Activated CD8-positive, alpha-beta memory T cell treated with anti-CD3 and anti-CD28 coated beads for 4 hours (primary cell): ENCODE data around the gene PABPC1L.

Experiments used
- DNase-seq, 2 donors: peaks; one replicate each; pipeline ENCODE4 v3.0.0-alpha.2; 2020; ENCODE audit warnings: low read depth in 2 of 2

PABPC1L gene

DNA sequence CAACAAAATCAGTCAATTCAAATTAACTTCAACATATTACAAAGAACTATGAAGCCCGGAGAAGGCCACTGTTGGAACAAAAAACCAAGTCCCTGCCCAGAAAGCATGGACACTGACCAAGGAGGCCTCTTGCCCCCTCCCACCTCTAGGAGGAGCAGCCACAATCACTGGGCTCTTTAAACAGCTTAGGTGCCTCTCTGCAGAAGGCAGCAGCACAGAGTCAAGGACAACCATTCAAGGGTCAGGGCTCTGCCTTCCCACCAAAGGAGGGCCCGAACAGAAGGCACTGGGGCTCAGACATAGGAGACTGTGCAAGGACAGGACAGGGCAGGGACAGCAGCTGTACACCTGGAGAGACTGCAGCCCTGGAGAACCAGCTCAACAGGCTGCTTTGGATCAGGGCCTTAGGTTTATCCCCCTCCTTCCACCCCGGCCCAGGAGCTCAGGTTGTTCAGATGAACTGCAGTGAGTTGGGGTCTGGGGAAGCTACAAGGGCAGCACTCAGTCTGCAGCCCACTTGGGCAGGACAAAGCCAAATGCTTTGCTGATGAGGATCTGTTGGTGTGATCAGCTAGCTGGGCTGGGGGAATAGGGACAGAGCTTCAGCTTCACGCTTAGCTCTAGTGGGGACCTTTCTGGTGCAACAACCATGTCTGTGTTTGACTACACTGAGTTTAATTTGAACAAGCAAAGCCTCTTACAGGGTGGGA is 32.6 kb downstream of the PABPC1L start:
- no peak for DNase-seq

DNA sequence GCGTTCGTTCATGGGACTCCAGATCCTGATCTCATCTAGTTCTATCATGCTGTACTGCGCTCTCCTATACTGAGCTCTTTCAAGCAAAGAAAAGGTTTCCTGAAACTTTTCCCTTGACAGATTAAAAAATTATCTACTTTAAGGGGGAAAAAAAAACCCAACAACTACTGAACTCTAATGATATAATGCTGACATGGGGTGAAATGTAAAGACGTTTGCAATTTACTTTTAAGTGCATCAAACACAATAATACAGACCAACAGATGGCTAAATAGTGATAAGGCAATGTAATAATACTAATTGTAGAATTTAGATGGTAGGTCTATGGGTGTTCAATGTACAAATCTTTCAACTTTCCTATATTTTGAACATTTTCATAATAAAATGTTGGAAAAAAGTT is 34.0 kb downstream of the PABPC1L start:
- no peak for DNase-seq

DNA sequence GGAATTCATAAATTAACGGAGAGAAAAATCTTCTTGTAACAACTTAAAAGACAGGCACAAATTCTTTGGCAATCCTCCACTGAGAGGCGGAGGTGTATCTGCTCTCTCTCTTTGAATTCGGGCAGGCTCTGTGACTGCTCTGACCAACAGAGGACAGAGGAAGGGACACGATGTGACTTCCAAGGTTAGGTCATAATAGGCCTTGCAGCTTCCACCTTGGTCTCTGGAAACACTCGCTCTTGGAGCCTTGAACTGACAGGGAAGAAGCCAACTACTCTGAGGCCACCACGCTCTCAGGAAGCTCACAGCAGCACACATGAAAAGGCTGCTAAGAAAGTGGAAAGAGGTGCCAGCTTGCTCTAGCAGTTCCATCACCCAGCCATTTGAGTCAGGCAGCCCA is 35.4 kb downstream of the PABPC1L start:
- DNase-seq: no peak

DNA sequence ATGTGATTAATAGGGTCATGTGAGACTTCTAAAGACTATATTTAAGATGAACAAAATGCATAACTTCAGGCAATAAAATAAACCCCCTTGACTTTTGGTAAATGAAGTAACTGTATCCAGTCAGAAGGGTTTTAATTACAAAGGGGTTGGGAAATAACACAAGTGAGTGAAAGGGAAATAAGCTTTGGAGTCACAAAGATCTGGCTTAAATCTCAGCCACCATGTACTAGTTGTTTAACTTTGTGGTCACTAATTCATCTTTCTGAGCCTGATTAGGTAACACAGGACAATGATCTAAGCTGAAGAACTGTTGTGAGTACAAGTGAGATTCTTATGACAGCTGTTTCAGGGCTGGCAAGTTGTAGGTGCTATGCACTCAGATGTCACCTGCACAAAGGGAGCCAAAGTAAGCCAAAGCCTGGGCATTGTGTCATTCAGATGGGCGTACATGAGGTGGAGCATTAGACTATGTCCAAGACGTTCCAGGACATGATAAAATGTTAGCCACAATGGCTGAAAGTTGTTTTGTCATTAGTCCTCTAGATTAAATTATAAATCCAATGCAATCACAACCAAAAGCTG is 36.5 kb downstream of the PABPC1L start:
- DNase-seq: no peak

DNA sequence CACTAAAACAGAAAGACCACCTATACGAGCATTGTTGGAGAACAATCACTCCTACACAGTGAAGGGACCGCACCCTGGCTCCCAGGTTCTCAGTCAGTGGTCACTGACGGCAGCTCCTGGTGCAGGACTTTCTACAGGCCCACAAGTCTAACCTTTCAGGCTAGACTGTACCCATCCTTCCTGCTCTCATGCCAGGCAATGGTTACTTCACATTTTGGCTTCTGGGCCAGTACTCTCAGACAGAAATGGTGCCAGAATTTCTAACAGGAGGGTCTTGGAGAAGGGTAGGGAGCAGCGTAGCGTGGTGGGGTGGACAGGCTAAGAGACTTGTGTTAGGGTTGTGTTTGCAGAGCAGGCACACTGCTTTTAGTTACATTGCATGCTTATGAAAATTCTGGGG is 38.2 kb downstream of the PABPC1L start:
- no peak for DNase-seq

DNA sequence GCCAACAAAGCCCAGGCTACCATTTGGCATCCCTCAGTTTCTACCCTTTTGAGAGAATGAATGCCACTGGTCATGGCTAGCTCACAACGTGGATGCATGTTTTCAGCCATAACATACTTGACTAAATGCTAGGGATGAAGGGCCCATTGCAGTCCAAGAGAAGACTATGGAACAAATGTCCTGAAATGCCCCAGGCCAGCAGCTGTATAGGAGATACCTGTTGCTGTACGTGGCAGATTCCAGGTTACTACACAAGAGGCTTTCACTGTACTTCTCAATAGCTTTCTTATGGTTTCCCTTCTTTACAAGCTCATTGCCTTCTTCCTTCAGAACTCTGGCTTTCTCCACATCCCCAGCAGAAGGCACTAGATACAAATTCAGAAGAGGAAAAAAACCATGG is 38.7 kb downstream of the PABPC1L start:
- no peak for DNase-seq

DNA sequence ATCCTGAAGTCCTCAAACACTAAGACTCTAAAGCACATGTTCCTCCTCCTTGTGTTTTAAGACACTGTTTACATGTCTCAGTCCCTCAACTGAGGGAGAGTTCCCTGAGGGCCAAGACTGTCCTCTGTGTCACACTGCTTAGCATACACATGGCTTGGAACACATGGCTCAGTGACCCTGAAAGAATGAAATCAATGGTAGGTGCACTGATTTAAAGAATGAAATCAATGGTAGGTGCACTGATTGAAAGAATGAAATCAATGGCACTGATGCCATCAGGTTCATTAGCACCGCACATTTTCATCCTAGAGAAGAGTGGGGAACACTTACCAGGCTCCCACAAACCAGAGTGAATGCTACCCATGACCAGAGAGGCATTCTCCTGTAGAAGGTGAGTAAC is 40.5 kb downstream of the PABPC1L start:
- no peak for DNase-seq

DNA sequence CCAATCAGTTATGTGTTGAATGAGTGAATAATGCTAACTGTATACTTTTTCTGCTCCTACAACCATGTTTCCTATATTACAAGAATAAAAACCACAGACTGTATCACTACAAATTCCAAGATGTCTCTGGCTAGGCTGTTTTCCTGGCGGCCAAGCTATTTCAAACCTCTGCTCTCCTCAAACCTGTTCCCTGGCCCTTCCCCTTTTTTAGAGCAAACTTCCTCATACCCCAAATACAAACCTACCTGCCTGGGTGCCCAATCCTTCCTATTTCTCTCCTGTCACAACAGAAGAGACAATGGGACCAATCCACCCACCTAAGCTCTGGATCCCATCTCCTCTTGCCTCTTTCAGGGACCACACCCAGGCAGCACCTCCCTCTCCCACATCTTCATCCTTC is 42.9 kb downstream of the PABPC1L start:
- DNase-seq: no peak

DNA sequence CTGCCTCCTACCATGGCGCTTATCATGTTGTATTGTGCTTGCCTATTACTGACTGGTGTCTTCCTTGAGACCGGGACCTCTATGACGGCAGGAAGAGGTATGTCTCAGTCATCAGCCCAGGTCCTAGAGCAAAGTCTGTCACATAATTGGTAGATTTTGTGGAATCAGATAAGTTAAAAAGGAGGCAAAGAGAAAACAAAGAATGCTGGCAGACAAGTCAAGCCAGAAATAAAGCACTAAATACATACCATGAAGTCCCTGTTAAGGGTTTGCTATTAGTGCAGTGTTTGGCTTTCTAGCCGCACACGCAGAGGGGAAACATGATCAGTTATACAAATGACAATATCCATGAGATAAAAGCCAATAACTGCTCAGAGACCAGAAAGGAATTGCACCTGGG is 44.4 kb downstream of the PABPC1L start:
- no peak for DNase-seq

DNA sequence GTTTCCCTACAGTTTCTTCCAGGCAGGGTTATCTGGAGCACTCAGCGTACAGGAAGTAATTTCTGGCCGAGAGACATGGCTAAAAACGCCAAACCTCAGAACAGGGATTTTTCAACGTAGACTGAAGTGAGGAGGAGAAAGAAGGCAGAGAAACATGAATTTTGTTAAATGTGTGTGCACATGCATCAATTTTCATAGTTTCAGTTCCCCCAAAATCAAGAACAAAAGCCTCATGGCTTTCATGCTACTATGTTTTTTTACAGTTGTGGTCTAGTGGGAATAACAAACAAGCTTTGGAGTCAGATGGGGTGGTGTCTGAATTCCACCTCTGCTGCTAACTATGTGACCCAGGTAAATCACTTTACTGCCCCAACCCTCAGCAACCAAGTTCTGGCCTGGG is 45.4 kb downstream of the PABPC1L start:
- no peak for DNase-seq

DNA sequence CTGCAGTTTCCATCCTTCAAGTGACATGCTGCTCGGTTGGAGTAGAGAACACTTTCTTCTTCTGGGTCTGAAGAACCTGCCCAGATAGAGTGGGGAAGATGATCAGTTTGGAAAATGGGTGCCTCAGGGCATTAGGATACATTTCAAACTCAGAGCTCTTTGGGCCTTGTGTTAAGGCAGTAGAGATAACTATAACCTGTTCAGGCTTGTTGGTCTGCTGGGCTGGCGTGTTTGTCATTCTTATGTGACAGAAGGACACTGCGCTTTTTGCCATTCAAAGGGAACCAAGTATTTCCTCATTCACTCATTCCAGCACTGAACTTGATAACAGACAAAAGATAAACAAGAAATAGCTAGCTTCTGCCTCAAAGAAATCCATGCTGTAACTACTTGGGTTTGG is 46.5 kb downstream of the PABPC1L start:
- no peak for DNase-seq

DNA sequence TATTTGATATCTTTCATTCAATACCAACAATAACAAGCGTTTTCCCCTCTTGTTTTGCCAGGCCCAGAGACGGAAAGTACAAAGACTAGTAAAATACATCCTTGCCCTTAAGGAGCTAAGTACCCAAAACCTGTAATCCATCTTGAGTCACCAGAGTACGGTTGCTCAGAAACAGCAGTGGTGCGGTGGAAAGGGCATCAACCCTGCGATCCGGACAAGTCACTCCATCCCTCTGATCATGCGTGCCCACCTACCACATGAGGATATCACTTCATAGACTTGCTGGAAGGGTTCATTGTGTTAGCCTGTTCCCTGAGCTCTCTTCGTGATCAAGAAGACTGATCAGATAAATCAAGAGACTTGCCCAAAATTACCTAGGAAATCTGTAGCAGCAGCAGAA is 48.4 kb downstream of the PABPC1L start:
- DNase-seq: no peak

DNA sequence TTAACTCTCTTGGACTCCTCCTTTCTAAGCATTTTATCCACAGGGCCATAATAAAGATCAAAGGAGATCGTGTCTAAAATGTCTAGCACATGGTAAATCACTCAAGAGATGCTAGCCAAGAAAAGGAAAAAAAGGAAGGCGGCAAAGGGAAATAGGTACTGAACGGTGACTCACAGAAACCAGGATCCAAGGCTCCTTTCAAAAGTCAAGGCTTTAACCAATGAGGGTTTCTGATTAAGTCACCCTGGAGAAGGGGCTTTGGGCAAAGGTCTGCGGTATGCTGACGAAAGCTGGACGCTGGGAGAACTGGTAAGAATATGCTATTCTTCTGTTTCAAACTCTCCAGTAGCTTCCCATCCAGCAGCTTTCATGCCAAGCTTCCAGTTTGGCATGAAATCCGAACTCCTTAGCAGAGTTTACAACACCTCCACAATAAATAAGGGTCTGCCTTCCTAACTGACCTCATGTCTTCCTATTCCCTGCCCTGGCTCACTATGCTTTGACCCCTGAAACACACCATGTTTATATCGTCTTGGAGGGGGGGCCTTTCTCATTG is 49.3 kb downstream of the PABPC1L start:
- no peak for DNase-seq

DNA sequence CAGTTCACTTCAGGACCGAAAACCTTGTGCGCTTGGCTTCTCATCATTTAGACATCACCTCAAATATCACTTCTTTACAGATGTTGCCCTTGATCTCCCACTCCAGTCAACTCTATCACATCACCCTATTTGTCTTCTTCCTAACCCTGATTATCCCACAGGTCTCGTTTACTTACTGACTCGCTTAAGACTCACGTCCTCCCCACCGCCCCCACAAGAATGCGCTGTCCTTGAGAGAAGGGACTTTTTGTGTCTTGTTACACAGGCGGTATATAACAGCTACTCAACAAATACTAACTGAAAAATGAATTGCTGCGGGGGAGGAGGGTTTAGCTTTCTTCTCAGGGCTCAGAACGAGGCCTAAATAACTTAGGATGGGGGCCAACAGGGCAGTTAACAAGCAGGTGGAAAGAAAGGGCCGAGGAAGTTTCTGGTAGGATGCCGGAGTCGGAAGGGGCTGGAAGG is 49.8 kb downstream of the PABPC1L start:
- peak; percentile 59 to 73 for DNase-seq

DNA sequence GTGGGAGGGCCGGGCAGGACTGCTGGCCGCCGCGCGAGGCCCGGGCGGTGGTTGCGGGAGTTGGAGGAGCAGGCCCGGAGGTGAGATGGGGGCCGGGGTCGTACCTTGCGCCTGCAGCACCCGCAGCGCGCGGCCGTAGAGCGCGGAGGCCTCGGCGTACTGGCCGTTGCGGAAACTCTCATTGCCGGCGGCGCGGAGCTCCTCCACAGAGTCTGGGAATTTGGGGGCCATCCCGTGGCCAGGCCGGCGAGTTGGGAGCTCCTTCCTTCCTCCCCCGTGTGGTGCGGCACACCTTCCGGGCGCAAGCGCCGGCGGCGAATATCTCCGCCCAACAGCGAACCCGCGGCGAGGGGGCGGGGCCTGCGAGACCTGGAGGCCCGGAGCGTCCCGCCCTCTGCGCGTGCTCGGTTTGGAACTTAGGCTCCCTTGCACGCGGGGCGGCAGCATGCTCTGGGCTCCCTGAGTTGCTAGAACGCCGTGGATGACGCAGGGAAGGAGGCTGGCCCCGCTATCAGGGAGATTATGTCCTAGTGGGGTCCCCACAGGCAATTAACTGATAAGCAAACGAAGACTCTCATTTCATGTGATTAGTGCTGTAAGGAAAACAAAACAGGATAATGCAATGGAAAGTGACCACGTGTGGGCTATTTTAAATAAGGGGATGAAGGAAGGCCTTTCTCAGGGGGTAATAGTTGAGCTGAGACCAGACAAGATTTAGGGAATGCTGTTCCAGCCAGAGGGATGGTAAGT is 50.4 kb downstream of the PABPC1L start, which contains the start of gene TOMM34:
TSS of gene TOMM34 (minus strand) at position 295 of the 750 bp plus-strand sequence. CDS start at position 231, 64 bp downstream.
- peak; percentile 89 to 90 for DNase-seq

DNA sequence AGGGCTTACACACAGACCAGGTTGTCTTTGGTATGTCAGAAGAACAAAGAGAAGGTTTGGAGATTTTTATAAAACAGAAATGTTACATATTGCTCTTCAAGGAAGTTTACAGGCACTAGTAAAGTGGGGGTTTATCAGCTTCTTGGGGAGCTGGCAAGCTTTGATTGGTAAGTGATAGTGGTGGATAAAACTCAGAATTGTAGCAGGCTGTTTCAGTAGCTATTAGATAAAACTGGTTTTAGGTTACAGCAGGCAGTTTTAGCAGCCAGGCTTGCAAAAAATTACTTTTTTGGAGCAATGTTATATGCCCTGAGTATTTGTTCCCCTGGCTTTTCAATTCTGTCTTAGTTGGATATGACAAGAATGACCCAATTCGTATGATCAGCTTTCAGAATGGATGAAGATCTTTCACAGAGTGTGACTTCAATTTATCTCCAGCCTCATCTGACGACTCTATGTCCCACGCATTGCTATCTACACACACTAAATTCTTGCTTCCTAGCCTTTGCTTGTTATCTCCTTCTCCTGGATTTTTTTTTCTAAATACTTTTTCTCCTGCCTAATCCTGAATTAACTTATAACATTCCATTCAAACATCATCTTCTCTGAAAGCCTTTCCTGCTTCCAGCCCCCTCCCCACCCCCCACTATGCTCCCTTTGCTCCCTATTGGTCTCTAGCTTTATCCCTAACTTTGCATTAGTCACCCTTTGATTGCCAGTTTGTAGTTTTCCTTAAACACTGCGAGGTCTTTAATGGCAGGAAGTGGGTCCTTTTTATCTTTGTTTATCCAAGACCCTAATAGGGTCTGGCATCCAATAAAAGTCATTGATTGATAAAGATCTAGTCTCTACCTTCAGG is 51.4 kb downstream of the PABPC1L start:
- DNase-seq: no peak

DNA sequence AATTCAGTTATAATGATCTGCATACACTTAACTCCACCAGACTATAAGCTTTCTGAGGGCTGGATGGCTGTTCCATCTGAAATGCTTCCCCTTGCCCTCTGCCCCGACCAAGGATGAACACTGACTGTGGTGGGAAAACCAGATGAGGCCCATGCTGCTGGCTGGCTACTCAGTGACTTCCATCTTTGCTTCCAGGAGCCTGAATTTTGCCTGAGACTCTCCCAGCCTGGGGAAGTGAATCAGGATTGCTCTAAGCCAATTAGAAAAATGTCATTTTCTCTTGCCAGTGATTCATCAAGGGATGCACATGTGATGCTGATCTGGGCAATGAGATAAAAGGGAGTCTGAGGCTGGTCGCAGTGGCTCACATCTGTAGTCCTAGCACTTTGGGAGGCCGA is 52.0 kb downstream of the PABPC1L start:
- no peak for DNase-seq

DNA sequence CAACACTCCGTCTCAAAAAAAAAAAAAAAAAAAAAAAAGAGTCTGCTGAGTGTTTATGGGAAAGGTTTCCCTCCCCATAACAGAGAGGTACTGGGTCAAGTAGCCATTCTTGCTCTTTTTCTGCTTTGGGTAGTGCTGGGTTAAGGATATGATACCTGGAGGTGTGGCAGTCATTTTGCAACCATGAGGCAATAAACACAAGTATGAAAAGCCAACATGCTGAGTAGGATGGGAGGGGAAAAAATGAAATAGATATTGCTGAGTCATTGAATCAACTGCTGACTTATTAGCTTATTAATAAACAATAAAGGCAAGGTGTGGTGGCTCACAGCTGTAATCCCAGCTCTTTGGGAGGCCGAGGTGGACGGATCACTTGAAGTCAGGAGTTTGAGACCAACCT is 52.6 kb downstream of the PABPC1L start:
- no peak for DNase-seq

DNA sequence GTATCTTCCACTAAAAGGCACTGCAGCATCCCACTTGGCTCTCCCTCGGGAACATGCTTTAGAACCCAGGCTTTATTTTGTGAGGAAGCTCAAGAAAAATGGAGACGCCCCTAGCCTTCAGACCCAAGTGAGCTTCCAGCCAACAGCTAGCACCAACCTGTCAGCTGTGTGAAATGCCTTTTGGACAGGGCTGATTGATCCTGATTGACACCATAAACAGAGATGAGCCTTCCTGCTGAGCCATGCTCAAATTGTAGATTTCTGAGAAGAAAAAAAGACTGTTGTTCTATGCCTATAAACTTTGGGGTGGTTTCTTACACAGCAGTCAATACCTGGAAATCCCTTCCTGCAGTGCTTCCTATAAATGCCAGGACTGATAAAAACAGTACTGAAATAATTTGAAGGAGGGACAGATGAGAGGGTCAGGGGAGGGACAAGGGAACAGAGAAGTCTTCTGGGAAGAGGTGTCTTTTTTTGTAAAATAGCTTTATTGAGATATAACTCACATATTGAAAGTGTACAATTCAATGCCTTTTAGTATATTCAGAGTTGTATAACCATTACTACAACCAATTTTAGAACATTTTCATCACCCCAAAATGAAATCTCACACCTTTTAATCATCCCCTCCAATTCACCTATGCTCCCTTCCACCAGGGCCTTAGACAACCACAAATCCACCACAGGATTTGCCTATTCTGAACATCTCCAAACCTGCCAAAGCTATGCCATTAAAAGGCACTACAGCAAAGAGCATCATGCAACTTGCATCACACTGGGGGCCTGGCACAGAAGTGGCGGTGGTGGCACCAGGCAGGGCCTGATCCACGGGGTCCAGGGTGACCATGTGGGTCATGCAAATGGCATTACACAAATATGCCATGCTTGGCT is 53.7 kb downstream of the PABPC1L start:
- DNase-seq: no peak

DNA sequence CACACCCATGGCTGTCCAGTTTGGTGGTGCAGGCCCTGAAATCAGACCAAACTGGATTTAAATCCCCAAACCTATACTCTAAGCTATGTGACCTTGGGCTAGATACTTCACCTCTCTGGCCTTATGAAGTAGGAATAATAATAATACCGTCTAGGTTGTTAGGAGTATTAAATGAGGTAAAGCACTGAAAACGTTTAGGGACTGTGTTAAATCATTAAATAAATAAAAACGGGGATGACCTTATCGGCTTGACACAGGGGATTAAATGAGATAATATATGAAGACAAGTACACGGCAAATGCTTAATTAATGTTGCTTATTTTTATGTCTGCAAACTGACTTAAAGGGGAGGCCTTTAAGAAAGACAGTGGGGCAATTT is 55.8 kb downstream of the PABPC1L start:
- no peak for DNase-seq
